HUES48 (cell line): ENCODE data around the gene PAAF1.

ENCODE experiments used
- H3K27ac ChIP-seq: one replicate; pipeline ENCODE4 v1.7.0; 2013; ENCODE audit warnings: low read depth, low read length, inconsistent platforms
- H3K27me3 ChIP-seq: 2 replicates; pipeline ENCODE4 v1.6.1; 2013; ENCODE audit warnings: mild to moderate bottlenecking, low read length; ENCODE audit not compliant: control insufficient read depth, insufficient read depth
- H3K36me3 ChIP-seq: 2 replicates; pipeline ENCODE4 v1.6.1; 2013; ENCODE audit warnings: low read length; ENCODE audit not compliant: control insufficient read depth, insufficient read depth
- H3K4me1 ChIP-seq: 2 replicates; pipeline ENCODE4 v1.6.1; 2013; ENCODE audit warnings: mild to moderate bottlenecking, low read length; ENCODE audit not compliant: control insufficient read depth, insufficient read depth
- H3K4me3 ChIP-seq: 2 replicates; pipeline ENCODE4 v1.5.1; 2013; ENCODE audit warnings: mild to moderate bottlenecking, low read depth, low read length
- H3K9ac ChIP-seq: 2 replicates; pipeline ENCODE4 v1.6.1; 2013; ENCODE audit warnings: mild to moderate bottlenecking, low read depth, low read length, moderate library complexity
- H3K9me3 ChIP-seq: 2 replicates; pipeline ENCODE4 v1.6.1; 2013; ENCODE audit warnings: low read length; ENCODE audit not compliant: control insufficient read depth, insufficient read depth

The PAAF1 gene

GRCh38 chr11:73945396-73945795 lies 68.6 kb downstream of the PAAF1 start:
- Histone ChIP-seq H3K9ac (no peak overlapping the region), H3K27me3 (no peaks in the 10 kb centered on the region), H3K9me3 (peaks cover 8% of the 10 kb centered on the region; the same call in 1 of the 2 replicates), H3K4me3 (no peak overlapping the region), H3K4me1 (no peaks in the 10 kb centered on the region), H3K27ac (no peak overlapping the region), H3K36me3 (no peaks in the 10 kb centered on the region)

DNA sequence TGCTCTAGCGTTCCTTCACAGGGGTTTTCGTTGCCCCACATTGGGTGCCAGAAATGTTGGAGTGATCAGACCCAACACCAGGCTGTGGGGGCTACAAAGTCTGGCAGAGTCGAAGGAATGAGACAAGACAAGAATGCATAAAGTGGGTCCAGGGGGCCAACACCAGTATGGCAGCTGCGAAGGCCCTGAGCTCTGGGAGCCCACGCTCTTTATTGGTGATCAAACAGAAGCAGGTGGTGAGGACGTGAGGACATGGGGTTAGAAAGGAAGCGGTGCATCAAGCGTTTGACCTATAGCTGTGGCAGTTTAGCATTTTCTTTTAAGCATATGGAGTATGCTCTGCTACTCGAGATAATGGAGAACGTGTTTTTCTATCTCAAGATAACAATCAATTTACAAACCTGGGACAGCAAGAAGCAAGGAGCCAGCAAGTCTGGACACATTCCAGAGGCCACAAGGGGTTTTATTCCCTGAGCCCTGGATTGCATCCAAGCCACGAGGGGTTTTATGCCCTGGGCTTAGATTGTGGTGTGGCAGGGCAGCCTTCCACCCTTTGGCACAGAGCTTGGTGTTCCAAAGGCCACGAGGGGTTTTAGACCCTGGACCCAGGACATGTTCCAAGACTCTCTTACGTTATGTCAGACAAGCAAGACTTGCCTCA lies 70.1 kb downstream of the PAAF1 start:
- Histone ChIP-seq H3K9ac (no peak overlapping the region), H3K9me3 (peaks cover 7% of the 10 kb centered on the region; the same call in 1 of the 2 replicates), H3K27ac (no peak overlapping the region), H3K27me3 (no peaks in the 10 kb centered on the region), H3K4me3 (no peak overlapping the region), H3K36me3 (no peaks in the 10 kb centered on the region), H3K4me1 (no peaks in the 10 kb centered on the region)

- H3K4me3 ChIP-seq: no peak overlapping the region
- H3K36me3 ChIP-seq: no peaks in the 10 kb centered on the region
- 0 out of 2 replicates have a peak, but pooled peaks cover 4% of the 10 kb centered on the region for H3K9me3 ChIP-seq
- no peaks in the 10 kb centered on the region for H3K27me3 ChIP-seq
- no peak overlapping the region for H3K27ac ChIP-seq
- H3K4me1 ChIP-seq: no peaks in the 10 kb centered on the region
- no peak overlapping the region for H3K9ac ChIP-seq
Measured at GRCh38 chr11:73949246-73949645, 72.4 kb downstream of the PAAF1 start.

- Histone ChIP-seq H3K4me3 (no peak overlapping the region), H3K4me1 (no peaks in the 10 kb centered on the region), H3K36me3 (no peaks in the 10 kb centered on the region), H3K27me3 (no peaks in the 10 kb centered on the region), H3K9ac (no peak overlapping the region), H3K9me3 (0 out of 2 replicates have a peak, but pooled peaks cover 4% of the 10 kb centered on the region), H3K27ac (no peak overlapping the region)
Measured at GRCh38 chr11:73949912-73950311, 73.1 kb downstream of the PAAF1 start.

DNA sequence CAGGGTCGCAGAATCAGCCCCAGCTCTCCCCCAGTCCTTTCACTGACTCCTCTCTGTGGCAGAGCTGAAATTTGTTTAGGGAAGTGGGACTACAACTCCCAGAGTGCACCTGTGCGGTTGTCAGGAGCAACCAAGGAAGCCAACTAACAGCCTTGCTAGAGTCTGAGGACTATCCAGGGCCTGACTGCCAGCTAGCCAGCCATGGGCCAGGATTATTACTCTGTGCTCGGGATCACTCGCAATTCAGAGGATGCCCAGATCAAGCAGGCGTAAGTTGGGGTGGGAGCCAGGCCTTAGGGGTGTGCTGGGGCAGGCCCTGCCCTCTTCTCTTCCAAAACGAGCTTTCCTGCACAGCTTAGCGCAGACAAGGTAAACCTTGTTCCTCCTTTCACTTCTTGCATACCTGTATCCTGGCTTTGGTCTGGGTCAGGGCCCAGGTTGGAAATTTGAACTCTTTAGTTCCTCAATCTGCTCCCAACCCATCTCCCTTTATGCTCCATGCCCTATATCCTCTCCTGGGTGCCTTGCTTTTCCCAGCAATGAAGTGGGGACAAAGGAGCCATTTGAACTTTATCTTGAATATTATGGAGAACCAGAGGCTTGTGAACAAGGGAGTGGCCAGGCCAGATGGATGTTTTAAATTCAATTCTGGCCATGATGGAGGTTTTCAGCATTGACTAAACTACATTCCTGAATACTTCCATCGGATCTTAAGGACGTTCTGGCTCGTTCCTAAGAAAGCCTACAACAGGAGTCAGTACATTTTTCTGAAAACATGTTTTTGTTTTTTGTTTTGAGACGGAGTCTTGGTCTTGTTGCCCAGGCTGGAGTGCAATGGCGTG lies 74.3 kb downstream of the PAAF1 start, which contains the start of gene DNAJB13:
Gene DNAJB13, plus strand, starts transcription at position 158 of the 842 bp plus-strand sequence. Its CDS starts 44 bp downstream, at position 202.
- H3K27ac ChIP-seq: no peak within 1 kb of the TSS
- H3K9me3 ChIP-seq: 0 out of 2 replicates have a peak, but pooled peaks cover 4% of the 10 kb centered on the region
- no peak within 1 kb of the TSS for H3K9ac ChIP-seq
- H3K27me3 ChIP-seq: no peaks in the 10 kb centered on the region
- no peak within 1 kb of the TSS for H3K4me3 ChIP-seq
- H3K4me1 ChIP-seq: no peaks in the 10 kb centered on the region
- H3K36me3 ChIP-seq: no peaks in the 10 kb centered on the region

DNA sequence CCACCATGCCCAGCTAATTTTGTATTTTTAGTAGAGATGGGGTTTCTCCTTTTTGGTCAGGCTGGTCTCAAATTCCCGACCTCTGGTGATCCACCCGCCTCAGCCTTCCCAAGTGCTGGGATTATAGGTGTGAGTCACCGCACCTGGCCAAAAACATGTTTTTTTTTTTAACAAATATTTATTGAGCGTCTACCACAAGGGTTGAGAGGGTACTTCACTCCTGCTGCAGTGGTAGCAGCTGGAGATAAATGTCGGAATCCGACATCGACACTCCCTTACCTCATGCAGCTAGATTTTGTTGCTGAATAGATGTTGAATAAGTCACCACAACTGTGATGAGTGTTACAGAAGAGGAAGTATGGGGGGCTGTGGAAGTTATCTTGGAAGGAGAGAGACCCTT lies 75.0 kb downstream of the PAAF1 start:
- Histone ChIP-seq H3K27me3 (no peaks in the 10 kb centered on the region), H3K36me3 (no peaks in the 10 kb centered on the region), H3K4me1 (no peaks in the 10 kb centered on the region), H3K9me3 (no peaks in the 10 kb centered on the region), H3K27ac (no peak overlapping the region), H3K9ac (no peak overlapping the region), H3K4me3 (no peak overlapping the region)

GRCh38 chr11:73956876-73957653 lies 80.3 kb downstream of the PAAF1 start:
- Histone ChIP-seq H3K36me3 (no peaks in the 10 kb centered on the region), H3K4me1 (no peaks in the 10 kb centered on the region; the same call in 1 of the 2 replicates), H3K27ac (no peak overlapping the region), H3K9ac (no peak overlapping the region), H3K27me3 (no peaks in the 10 kb centered on the region), H3K4me3 (no peak overlapping the region), H3K9me3 (no peaks in the 10 kb centered on the region)

DNA sequence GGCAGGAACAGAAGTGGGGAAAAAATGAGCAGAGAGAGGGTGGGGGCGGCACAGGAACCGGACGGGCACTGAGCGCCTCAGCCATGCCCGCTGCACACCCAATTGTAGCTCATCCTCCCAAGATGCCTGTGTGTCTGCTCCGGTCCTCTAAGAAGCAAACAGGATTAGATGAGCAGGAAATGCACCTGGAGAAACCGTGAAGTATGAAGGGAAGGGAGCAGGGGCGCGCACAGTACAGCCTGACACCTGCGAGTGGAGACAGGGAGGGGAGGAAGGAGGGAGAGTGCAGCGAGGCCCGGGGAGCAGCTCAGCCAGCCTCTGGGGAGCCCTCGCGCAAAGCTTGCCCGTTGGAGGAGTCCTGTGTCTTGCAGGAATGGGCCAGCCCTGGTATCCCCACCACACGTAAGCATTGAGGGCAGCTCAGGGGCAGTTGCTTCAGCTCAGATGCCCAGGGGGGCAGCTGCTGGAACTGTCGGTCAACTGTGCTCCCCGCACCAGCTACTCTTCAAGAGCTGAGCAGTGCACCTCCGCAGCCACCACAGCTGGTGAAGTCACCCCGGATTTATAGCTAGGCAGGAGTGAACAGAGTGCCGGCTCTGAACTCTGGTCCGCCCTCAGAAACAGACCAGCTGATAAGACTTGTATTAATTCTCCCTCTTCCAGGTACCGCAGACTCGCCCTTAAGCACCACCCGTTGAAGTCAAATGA lies 81.0 kb downstream of the PAAF1 start:
- Histone ChIP-seq H3K4me3 (no peak overlapping the region), H3K9ac (no peak overlapping the region)

GRCh38 chr11:73958521-73959141 lies 81.8 kb downstream of the PAAF1 start:
- H3K9me3 ChIP-seq: no peaks in the 10 kb centered on the region
- H3K36me3 ChIP-seq: no peaks in the 10 kb centered on the region
- H3K27ac ChIP-seq: no peak overlapping the region
- H3K4me3 ChIP-seq: no peak overlapping the region
- H3K4me1 ChIP-seq: no peaks in the 10 kb centered on the region; the same call in 1 of the 2 replicates
- H3K27me3 ChIP-seq: no peaks in the 10 kb centered on the region
- H3K9ac ChIP-seq: no peak overlapping the region

More for the DNA sequence above, 81.0 kb downstream of the PAAF1 start:
- Histone ChIP-seq H3K9me3 (no peaks in the 10 kb centered on the region), H3K27ac (no peak overlapping the region), H3K27me3 (no peaks in the 10 kb centered on the region), H3K4me1 (no peaks in the 10 kb centered on the region; the same call in 1 of the 2 replicates), H3K36me3 (no peaks in the 10 kb centered on the region)

DNA sequence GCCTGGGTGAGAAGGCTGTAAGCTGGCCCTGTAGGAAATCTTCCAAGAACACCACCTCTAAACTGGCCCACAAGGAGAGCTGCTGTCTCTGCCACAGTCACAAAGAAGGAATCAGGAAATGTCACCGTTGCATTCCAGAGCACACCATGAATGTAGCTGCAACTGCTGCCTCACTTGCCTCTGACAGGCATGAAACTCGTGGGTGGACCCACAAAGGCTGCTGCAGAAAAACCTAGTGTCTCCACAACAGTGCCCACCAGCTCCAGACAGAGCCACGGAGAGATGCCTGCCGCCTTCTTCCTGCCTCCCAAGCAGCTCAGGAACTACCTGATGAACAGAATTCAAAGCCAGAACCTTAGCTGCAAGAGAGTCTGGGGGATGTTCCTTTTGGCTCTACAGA lies 84.5 kb downstream of the PAAF1 start:
- Histone ChIP-seq H3K36me3 (no peaks in the 10 kb centered on the region), H3K4me1 (no peaks in the 10 kb centered on the region; the same call in 1 of the 2 replicates), H3K9me3 (no peaks in the 10 kb centered on the region), H3K4me3 (no peak overlapping the region), H3K27ac (no peak overlapping the region), H3K27me3 (no peaks in the 10 kb centered on the region), H3K9ac (no peak overlapping the region)
